ENCODE data around the gene EPM2A.

DNA sequence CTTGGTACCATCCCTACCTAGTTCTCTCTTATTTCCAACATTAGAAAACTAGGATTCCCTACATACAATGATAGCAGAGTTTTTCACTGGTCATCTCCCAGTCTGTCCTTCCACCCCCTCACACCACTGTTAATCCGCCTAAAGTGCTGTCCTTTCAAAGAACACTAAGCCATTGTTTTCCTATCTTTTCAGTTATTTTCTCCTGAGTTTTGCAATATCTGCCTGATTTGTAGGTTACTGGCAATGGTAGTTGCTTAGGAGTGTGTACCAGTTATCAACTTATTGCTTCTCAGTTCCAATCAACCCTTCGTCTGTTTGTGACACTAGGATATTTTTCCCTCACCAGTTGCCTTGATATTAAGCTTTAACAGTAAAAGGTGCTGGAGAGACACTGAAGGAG lies 135.0 kb downstream of the EPM2A start:
- TF ChIP-seq, protein P1, sequence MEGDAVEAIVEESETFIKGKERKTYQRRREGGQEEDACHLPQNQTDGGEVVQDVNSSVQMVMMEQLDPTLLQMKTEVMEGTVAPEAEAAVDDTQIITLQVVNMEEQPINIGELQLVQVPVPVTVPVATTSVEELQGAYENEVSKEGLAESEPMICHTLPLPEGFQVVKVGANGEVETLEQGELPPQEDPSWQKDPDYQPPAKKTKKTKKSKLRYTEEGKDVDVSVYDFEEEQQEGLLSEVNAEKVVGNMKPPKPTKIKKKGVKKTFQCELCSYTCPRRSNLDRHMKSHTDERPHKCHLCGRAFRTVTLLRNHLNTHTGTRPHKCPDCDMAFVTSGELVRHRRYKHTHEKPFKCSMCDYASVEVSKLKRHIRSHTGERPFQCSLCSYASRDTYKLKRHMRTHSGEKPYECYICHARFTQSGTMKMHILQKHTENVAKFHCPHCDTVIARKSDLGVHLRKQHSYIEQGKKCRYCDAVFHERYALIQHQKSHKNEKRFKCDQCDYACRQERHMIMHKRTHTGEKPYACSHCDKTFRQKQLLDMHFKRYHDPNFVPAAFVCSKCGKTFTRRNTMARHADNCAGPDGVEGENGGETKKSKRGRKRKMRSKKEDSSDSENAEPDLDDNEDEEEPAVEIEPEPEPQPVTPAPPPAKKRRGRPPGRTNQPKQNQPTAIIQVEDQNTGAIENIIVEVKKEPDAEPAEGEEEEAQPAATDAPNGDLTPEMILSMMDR (conservative IDR thresholded peaks at IDR 0.05; ENCODE audit: low read length): no peak
- TF ChIP-seq EZH2phosphoT487 (IDR thresholded peaks at IDR 0.05; ENCODE audit: borderline replicate concordance): no peak

Data from Loucy (cell line).